Activated CD8-positive, alpha-beta memory T cell treated with anti-CD3 and anti-CD28 coated beads for 24 hours (primary cell): ENCODE data around the gene SLC4A4.
"Not testable (repeated sequence)": the region's sequence is repeated elsewhere in the genome, so short reads cannot be mapped to it uniquely, and the experiment has no call there.

Source experiments
- DNase-seq: peaks from one replicate; pipeline ENCODE4 v3.0.0-alpha.2; 2020

The SLC4A4 gene

GRCh38 chr4:71360844-71361243 lies 22.0 kb downstream of the SLC4A4 start:
- DNase-seq = no peak

DNA sequence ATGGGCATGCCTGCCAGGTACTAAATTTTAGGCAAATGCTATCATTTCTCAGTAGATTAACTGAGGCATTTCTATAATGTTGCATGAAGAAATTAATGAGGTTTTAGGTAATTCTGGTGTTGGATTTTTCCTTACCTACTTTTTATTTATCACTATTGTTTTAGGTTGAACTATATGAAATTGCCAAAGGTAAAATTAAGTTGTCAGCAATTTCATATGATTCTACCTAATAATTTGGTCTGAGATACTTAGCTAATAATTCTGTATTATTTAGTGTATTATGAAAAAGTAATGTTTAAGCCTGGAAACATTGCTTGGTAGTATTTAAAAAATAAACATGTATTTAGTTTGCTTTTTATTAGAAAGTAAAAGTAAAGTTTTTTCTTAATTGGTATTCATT lies 22.7 kb downstream of the SLC4A4 start:
- DNase-seq = no peak

- DNase-seq = no peak
Measured at GRCh38 chr4:71366766-71367165, 27.9 kb downstream of the SLC4A4 start.

GRCh38 chr4:71367546-71367945 lies 28.7 kb downstream of the SLC4A4 start:
- no peak for DNase-seq

DNA sequence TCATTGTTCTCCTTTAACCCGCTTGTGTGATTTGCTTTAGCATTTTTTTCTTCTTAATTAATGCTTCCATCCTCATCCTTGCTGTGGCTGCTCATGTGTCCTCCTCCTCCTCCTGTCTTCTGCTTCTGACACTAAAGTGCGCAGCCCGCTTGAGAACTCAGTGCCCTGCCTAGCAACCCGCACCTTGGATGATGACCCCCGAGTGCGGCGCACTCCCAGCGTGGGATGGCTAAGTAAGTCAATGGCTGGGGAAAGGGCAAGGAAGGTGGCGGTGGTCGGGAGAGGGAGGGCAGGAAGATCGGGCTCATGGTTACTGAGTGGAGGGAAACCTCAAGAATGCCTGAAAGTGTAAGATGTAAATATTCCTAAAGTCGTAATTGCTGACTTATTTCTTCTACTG lies 30.1 kb downstream of the SLC4A4 start:
- no peak for DNase-seq

GRCh38 chr4:71369536-71369935 lies 30.7 kb downstream of the SLC4A4 start:
- DNase-seq = no peak

DNA sequence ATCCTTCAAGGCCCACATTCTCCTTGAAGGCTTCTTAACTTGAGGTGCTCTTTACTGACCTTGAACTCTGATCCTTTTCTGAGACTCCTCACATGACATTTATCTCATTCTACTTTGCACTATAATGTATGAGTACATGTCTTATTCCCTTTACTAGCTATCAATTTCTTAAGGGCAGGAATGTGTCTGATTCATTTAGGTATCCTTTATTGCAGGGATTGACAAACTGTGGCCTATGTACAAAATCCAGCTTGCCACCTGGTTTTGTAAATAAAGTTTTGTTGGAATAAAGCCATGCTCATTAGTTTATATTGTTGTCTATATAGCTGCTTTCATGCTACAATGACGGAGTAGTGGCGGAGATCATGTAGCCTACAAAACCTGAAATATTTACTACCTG lies 36.7 kb downstream of the SLC4A4 start:
- DNase-seq = no peak

DNA sequence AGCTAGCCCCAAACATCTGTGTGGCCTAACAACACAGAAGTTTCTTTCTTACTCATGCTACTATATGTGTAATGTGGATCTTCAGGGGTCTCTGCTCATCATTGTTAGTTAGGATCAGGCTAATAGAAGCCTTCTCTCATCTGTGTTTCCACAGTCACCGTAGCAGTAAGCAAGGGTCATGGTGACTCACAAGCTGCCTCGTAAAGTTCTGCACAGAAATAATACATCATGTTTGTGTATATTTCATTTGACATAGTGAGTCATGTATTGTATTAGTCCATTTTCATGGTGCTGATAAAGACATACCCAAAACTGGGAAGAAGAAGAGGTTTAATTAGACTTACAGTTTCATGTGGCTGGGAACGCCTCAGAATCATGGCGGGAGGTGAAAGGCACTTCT lies 38.7 kb downstream of the SLC4A4 start:
- no peak for DNase-seq

DNA sequence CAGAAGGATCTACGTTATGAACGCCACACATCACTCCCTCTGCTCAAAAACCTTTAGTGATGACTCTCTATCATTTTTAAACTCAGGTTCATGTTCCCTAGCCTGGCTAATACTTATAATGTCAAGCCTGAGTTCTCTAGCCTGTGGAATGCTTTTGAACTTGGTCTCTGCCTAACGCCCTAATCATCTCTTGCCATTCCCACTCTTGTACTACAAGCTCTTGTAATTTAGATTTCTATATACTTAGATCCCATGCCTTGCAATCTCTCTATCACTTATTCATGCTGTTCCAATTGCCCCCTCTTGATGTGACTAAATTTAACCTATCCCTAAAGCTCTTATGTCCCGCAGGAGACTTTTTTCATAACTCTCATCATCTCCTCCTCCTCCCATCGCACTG lies 40.3 kb downstream of the SLC4A4 start:
- no peak for DNase-seq

DNA sequence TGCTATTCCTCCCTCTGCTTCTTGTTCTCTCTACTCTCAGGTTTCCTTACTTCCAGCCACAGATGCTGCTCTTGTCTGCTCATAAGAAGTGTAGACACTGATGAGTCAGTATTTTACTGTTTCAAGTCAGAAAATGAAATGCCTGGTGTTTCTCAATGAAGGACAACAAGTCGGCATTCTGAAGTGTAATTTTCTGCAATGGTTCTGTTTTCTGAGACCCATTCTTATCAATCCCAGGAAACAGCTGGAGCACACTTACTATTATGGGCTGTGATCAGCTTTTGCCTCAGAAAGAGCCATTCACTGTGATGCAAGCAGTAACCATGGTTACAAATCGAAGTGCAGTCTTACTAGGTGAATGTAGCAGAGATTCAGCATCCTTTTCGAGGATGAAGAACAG lies 42.0 kb downstream of the SLC4A4 start:
- no peak for DNase-seq

DNA sequence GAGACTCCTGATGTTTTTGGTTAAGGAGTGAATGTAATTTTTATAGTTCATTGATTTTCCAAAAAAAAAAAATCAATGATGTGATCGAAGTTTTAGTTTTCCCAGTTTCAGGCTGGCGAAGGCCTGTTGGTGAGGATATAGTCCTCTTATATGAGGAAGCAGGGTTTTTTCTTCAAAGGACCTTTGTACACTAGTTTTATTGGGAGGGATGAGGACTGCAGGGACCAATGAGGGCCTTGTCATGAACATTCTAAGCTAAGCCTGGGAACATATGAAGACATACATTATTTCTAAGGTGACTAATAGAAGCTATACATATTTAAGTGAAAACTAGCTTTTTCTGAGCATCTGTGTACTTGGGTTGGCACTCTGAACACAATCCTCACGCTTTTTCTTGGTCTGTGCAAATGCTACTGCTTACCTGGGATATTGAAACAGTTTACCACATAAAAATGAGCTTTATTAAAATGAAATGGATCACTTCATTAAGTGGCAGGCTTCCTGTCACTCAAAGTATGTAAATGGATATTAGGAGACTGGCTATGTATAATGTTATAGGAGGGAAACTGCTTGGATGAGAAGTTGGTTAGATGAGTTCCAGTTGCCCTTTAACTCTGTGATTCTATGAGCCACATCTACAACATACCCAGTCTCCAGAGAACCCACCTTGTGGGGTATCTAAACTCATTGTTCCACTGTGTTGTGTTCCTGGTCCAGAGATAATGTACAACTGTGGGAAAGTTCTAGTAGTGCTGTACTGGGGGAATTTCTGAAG lies 43.5 kb downstream of the SLC4A4 start:
- DNase-seq = no peak

- no peak for DNase-seq
Measured at GRCh38 chr4:71382900-71383560, 44.2 kb downstream of the SLC4A4 start.

- no peak for DNase-seq
Measured at GRCh38 chr4:71383984-71384383, 45.2 kb downstream of the SLC4A4 start.

GRCh38 chr4:71389149-71389827 lies 50.5 kb downstream of the SLC4A4 start:
- no peak for DNase-seq

DNA sequence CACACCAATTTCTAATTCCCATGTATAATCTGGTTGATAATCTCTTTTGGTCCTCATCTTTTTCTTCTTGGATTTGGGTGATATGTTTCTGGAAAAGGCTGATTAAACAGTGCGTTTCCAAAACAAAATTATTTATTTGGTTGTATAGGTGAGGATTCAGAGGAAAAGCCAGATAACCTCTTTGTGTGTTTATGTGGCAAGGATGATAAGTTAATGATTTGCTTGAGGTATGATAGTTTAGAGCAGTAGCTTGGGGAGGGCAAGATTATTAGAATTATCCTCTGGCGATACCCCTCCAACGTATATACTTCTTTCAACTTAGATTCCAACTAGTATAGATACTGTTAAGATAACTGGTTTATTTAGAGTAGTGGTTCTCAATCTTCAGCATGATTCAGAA lies 53.3 kb downstream of the SLC4A4 start:
- no peak for DNase-seq

- DNase-seq = no peak
Measured at GRCh38 chr4:71396382-71396781, 57.6 kb downstream of the SLC4A4 start.

- no peak for DNase-seq
Measured at GRCh38 chr4:71400810-71401209, 62.0 kb downstream of the SLC4A4 start.

DNA sequence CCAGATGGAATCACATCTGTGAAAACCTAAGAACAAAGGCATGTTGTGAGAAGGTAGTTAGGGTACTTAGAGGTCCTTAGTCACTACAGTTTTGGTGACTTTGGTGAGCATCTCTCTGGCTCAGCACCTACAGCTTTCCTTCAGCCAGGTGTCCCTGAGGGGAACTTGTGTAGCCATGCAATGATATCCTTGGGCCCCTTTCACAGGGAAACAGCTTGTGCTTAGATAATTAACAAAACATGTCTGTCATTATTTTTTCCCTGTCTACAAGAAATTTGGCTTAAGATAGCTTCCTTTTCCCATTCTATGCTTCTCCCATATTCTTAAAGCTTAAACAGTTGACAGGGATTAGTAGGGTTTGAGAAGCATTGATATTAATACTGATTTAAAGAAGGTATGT lies 63.8 kb downstream of the SLC4A4 start:
- no peak for DNase-seq

- DNase-seq = no peak
Measured at GRCh38 chr4:71404049-71404448, 65.2 kb downstream of the SLC4A4 start.

- no peak for DNase-seq
Measured at GRCh38 chr4:71405791-71406190, 67.0 kb downstream of the SLC4A4 start.

- no peak for DNase-seq
Measured at GRCh38 chr4:71406459-71406963, 67.7 kb downstream of the SLC4A4 start.

- not testable (repeated sequence) for DNase-seq
Measured at GRCh38 chr4:71408961-71409360, 70.1 kb downstream of the SLC4A4 start.

DNA sequence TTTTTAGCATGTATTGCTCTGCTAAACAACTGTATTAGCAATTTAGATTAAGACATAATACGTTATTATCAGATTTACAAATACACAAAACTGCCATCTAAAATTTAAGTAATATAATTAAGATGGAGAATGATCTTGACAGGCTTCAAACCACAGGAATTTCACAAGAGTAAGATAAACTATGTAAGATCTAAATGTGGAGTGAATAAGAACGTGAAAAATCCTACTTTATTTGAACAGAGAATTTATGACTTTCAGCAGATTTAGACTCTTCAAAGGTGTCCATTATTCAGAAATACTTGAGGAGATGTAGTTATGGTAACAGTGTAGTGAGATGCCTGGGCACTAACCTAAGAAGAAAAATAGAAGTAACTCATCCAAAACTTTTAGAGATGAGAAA lies 73.2 kb downstream of the SLC4A4 start:
- no peak for DNase-seq

DNA sequence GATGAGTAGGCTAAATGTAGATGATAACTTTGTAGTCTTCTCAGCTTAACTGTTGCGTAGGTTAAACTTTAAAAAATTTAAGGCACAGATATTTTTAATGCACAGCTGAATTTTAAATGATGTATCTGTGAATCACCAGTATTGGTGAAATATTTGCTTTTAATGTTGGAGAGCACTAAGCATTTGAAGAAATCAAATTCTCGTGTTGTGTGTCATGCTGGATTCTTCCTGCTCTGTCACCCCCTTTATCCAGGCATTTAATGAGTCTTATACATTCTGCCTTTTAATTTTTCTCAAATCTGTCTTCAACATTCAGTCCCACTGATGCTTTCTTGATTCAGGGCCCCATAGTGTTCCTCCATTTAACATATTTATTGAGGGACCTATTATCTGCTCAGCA lies 76.7 kb downstream of the SLC4A4 start:
- no peak for DNase-seq
